ENCODE data around the gene MTMR4. TPM values are rescaled to one million over a fixed set of nuclear protein-coding genes. Genes with fewer than 3 reads are reported as not detected.
"Not testable (repeated sequence)": the region's sequence is repeated elsewhere in the genome, so short reads cannot be mapped to it uniquely, and the experiment has no call there.

MTMR4 gene
- polyA plus RNA-seq, 10 donors: 14.0 to 28.1 (median 22.4) TPM

- no peak for DNase-seq
These were observed 22.0 kb downstream of the MTMR4 start for GRCh38 chr17:58492238-58493121.

DNA sequence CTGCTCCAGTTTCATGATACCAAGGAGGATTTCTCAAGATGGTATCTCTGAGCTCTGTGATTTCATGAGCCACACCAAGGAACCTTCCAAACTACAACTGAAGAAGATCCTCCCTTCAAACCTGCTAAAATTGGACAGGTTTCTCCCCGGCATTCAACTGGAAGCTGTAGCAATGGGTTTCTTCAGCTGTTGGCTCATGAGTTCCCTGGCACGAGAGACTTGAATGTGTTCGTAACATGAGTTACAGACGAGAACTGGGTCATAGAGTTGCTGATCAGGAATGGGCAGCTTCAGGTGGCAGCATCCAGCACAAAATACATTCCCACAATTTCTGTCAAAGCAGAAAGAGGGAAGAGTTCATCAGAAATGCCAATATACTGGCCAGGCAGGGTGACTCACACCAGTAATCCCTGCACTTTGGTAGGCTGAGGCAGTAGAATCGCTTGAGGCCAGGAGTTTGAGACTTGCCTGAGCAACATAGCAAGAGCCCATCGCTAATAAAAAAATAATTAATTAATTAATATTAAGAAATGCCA, 22.9 kb downstream of the MTMR4 start:
- DNase-seq: no peak

DNA sequence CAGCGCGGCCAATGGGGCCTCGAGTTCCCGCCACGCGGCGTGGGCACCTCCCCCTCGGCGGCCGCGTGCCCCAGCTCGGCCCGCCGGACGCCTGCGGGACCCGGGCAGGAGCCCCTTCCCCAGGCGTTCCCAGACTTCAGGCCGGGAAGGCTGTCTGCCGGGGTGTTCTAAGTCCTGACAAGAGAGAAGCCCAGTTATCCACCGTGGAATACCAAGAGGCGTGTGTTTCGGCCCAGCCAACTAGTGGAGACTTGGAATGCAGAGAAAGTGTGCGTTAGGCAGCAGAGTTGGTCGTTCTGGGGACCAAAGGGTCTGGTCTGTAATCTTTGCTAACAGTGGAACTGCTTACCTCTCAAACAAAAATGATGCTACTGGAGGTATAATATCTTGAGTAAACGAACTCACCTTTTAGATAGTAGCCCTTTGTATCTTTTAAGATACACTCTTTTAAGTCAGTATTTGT, 26.0 kb downstream of the MTMR4 start:
- DNase-seq: no peak

GRCh38 chr17:58487589-58488427, 26.6 kb downstream of the MTMR4 start, which contains the start of gene HSF5:
TSS of gene HSF5 (minus strand) at chr17:58488408. CDS start at chr17:58488274, 134 bp downstream.
- peak in 2 of 3 donors; percentile 8 to 49 for DNase-seq

GRCh38 chr17:58484600-58484999, 29.8 kb downstream of the MTMR4 start:
- no peak for DNase-seq

GRCh38 chr17:58481798-58482197, 32.6 kb downstream of the MTMR4 start:
- not testable (repeated sequence) for DNase-seq

GRCh38 chr17:58480090-58480489, 34.3 kb downstream of the MTMR4 start:
- no peak for DNase-seq

- no peak for DNase-seq
These were observed 37.6 kb downstream of the MTMR4 start for GRCh38 chr17:58476812-58477211.

DNA sequence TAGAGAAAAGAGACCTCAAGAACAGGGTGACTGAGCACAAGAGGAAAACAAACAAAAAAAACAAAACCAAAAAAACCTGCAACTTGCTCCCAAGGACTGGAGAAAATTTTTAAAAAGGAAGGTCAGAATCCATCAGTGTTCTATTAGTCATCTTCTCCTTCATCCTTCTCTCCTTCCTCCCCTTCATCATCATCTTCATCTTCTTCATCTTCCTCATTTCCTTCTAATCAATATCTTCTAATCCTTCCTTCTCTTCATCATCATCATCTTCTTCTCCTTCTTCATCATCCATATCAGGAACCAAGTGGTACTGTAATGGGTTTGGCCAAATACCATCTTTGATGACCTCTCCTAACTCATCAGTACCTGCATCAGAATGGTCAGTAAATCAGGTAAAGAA, 38.5 kb downstream of the MTMR4 start:
- no peak for DNase-seq

GRCh38 chr17:58470356-58470755, 44.1 kb downstream of the MTMR4 start:
- DNase-seq: no peak

- no peak for DNase-seq
These were observed 45.5 kb downstream of the MTMR4 start for GRCh38 chr17:58468944-58469343.

DNA sequence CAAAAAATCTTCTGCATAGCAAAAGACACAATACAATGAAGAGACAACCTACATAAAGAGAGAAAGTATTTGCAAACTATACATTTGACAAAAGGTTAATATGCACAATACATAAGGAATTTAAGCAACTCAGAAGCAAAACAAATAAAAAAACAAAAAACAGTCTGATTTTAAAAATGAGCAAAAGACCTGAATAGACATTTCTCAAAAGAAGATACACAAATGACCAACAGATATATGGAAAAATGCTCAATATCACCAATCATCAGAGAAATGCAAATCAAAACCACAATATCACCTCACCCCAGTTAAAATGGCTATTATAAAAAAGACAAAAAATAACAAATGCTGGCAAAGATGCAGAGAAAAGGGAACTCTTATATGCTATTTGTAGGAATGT, 58.9 kb downstream of the MTMR4 start:
- DNase-seq: no peak

DNA sequence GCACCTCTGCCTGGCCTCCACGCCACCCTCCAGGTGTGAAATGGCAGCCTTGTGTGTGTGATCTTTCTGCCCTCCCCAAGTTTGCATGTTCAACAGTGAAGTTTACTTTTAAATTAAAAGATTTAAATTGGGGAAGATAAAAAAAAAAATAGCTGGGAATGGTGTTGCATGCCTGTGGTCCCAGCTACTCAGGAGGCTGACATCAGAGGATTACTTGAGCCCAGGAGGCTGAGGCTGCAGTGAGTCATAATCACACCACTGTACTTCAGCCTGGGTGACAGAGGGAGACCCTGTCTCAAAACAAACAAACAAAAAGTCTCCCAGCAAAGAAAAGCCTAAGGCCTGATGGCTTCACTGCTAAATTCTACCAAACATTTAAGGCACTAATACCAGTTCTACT, 61.7 kb downstream of the MTMR4 start:
- no peak for DNase-seq

DNA sequence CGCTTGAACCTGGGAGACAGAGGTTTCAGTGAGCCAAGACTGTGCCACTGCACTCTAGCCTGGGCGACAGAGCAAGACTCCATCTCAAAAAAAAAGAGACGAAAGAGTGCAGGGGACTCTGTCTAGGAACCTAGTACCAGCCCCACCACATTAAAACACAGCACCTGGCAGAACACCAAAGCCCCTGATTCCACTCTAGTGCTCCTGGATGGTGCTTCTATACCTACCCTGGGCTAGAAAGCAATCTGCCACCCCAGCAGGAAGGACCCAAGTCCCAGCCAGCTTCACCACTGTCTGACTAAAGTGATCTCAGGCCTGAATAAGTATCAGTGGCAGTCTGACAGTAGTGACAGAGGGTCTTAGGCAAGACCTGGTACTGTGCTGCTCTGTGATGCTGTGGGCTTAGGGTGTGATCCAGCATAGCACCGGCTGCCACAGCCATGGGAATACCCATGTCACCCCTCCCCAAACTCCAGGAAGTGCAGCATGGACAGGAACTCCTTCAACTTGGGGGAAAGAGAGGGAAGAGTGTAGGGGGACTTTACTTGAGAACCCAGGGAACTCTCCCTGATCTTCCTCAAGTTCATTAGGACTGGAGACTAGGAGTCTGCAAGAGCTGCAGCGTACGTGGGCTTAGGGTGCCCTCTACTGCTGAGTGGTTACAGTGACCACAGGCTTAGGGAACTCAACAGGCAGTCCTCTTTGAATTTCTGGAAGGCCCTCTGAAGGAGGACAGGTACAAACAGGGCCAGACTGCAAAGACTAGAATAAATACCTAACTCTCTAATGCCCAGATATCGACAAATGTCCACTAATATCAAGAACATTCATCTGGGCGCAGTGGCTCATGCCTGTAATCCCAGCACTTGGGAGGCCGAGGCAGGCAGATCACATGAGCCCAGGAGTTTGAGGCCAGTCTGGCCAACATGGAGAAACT, 67.1 kb downstream of the MTMR4 start:
- DNase-seq: peak; percentile 35 to 59 (median 47)

DNA sequence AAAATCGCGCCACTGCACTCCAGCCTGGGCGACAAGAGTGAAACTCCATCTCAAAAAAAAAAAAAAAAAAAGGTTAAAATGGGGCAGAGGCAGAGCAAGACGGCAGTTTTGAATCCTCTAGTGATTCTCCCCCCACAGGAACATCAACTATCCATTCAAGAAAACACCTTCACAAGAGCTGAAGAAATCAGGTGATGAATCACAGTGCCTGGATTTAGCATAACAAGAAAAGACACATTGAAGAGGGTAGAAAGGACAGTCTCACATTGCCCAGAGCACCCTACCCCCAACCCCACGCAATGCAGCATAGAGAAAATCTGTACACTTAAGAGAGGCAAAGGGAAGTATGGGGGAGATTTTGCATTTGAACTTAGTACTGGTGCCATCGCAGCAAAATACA, 68.4 kb downstream of the MTMR4 start:
- no peak for DNase-seq

Other genes with a start within 250 kb of the MTMR4 start
- gene MPO, start 233.7 kb downstream of the MTMR4 start, polyA plus RNA-seq (ENCODE audit: insufficient read length in 10 of 10): 10 to 100 TPM in 3 of 10 donors, 1 to 10 TPM in 7; 4.1 to 17.8 (median 7.6) TPM
- 1 to 10 TPM; 3.3 to 6.8 (median 4.3) TPM for gene TSPOAP1, start 185.8 kb downstream of the MTMR4 start, polyA plus RNA-seq (ENCODE audit: insufficient read length in 10 of 10)
- gene SUPT4H1, start 162.4 kb downstream of the MTMR4 start, polyA plus RNA-seq (ENCODE audit: insufficient read length in 10 of 10): 10 to 100 TPM; 68.9 to 98.0 (median 82.9) TPM
- gene RNF43, start 97.1 kb downstream of the MTMR4 start, polyA plus RNA-seq (ENCODE audit: insufficient read length in 10 of 10): 1 to 10 TPM in 2 of 10 donors, under 1 TPM in 7, not detected in 1; 0.04 to 3.1 (median 0.11) TPM
- under 1 TPM; 0.05 to 0.25 (median 0.14) TPM for gene HSF5, start 26.2 kb downstream of the MTMR4 start, polyA plus RNA-seq (ENCODE audit: insufficient read length in 10 of 10)
- gene TEX14, start 177.4 kb upstream of the MTMR4 start, polyA plus RNA-seq (ENCODE audit: insufficient read length in 10 of 10): 1 to 10 TPM; 2.4 to 5.2 (median 3.7) TPM
- gene RAD51C, start 178.0 kb upstream of the MTMR4 start, polyA plus RNA-seq (ENCODE audit: insufficient read length in 10 of 10): 10 to 100 TPM; 24.8 to 38.0 (median 28.7) TPM
- 1 to 10 TPM in 9 of 10 donors, under 1 TPM in 1; 0.91 to 2.3 (median 1.5) TPM for gene PPM1E, start 241.2 kb upstream of the MTMR4 start, polyA plus RNA-seq (ENCODE audit: insufficient read length in 10 of 10)

Data from muscle of back (tissue), 11 donors.